COLO668 (cell line): ENCODE data around the gene DEFB125.
"Not testable (repeated sequence)": the region's sequence is repeated elsewhere in the genome, so short reads cannot be mapped to it uniquely, and the experiment has no call there.

Experiments
- DNase-seq: peaks from one replicate; lab custom pipeline; 2025; ENCODE audit not compliant: unreplicated experiment; lab: John Stamatoyannopoulos, UW

The DEFB125 gene

GRCh38 chr20:87401-87800, at the start of gene DEFB125:
Gene DEFB125, plus strand, starts transcription at chr20:87672. Its CDS starts 38 bp downstream, at chr20:87710.
- DNase-seq, result no peak

- DNase-seq, result no peak
These were observed 27.2 kb upstream of the DEFB125 start for GRCh38 chr20:60035-60918.

- DNase-seq, result no peak
These were observed 26.2 kb upstream of the DEFB125 start for GRCh38 chr20:61230-61629.

GRCh38 chr20:61757-62156, 25.7 kb upstream of the DEFB125 start:
- DNase-seq, result no peak

GRCh38 chr20:62487-62886, 25.0 kb upstream of the DEFB125 start:
- no peak for DNase-seq

- no peak for DNase-seq
These were observed 23.4 kb upstream of the DEFB125 start for GRCh38 chr20:64026-64603.

- DNase-seq, result no peak
These were observed 22.6 kb upstream of the DEFB125 start for GRCh38 chr20:64766-65322.

- no peak for DNase-seq
These were observed 10.2 kb upstream of the DEFB125 start for GRCh38 chr20:77231-77630.

- no peak for DNase-seq
These were observed 9.1 kb upstream of the DEFB125 start for GRCh38 chr20:78338-78737.

- no peak for DNase-seq
These were observed 7.9 kb upstream of the DEFB125 start for GRCh38 chr20:79565-79964.

- DNase-seq, result no peak
These were observed 3.2 kb downstream of the DEFB125 start for GRCh38 chr20:90651-91050.

GRCh38 chr20:93641-94040, 6.2 kb downstream of the DEFB125 start:
- DNase-seq, result no peak

- no peak for DNase-seq
These were observed 7.7 kb downstream of the DEFB125 start for GRCh38 chr20:95215-95614.

- DNase-seq, result not testable (repeated sequence)
These were observed 10.2 kb downstream of the DEFB125 start for GRCh38 chr20:97691-98090.

GRCh38 chr20:101975-102374, 14.5 kb downstream of the DEFB125 start:
- no peak for DNase-seq

- no peak for DNase-seq
These were observed 16.0 kb downstream of the DEFB125 start for GRCh38 chr20:103456-103855.

- DNase-seq, result no peak
These were observed 24.9 kb downstream of the DEFB125 start for GRCh38 chr20:112396-112795.

GRCh38 chr20:117518-117917, 30.0 kb downstream of the DEFB125 start:
- DNase-seq, result no peak

- DNase-seq, result not testable (repeated sequence)
These were observed 42.4 kb downstream of the DEFB125 start for GRCh38 chr20:129786-130323.

- DNase-seq, result peak; percentile 15
These were observed 50.4 kb downstream of the DEFB125 start for GRCh38 chr20:137668-138490.

- no peak for DNase-seq
These were observed 54.8 kb downstream of the DEFB125 start, which contains the start of gene DEFB126 for GRCh38 chr20:142290-142689. Gene DEFB126, plus strand, starts transcription at chr20:142590. Its CDS starts 39 bp downstream, at chr20:142629.
